DMS 273 (cell line): ENCODE measurements around the gene THADA.
A peak's percentile ranks its signal among the peaks of the same experiment; 100 is the strongest.

Experiments
- DNase-seq: peaks from one replicate; lab custom pipeline; 2025; ENCODE audit not compliant: unreplicated experiment; lab: John Stamatoyannopoulos, UW

The THADA gene

GRCh38 chr2:43363120-43363519 is 232.7 kb downstream of the THADA start:
- DNase-seq = no peak

GRCh38 chr2:43361286-43361685 is 234.6 kb downstream of the THADA start:
- no peak for DNase-seq

DNA sequence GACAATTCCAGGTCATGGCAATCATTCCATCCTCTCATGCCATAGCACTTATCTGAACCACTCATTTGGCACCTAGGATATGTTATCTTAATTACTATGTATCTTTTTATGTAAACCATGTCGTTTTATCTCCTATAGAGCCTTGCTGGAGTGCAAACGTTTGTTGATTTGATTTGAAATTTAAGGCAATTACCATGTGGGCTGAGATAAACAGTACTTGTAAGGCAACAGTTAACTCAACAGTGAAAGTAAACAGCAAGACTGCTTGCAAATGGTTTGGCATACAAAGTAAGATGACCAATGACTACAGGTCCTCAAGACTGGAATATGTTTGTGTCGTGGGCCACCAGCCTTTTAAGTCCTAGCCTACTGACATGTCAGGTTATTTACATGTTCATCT is 235.7 kb downstream of the THADA start:
- DNase-seq = peak; percentile 41

- peak; percentile 95 for DNase-seq
Measured at GRCh38 chr2:43358410-43359201, 237.2 kb downstream of the THADA start.

DNA sequence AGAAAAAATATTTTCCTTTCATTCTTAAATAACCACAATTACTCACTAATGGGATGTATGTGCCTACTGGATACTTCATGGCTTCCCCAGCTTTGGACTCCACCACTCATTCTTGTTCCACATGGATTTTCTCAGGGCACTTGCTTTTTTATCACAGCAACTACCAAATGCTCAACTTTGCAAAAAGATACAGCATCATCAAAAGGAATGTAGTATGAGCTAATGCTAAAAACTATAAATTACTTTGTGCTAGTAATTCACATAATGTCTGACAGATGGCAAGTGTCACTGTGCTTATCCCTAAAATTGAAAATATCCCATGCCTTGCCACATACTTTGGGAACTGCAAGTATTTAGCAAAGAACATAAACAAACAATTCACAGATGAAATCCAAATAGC is 239.1 kb downstream of the THADA start:
- DNase-seq = peak; percentile 59

DNA sequence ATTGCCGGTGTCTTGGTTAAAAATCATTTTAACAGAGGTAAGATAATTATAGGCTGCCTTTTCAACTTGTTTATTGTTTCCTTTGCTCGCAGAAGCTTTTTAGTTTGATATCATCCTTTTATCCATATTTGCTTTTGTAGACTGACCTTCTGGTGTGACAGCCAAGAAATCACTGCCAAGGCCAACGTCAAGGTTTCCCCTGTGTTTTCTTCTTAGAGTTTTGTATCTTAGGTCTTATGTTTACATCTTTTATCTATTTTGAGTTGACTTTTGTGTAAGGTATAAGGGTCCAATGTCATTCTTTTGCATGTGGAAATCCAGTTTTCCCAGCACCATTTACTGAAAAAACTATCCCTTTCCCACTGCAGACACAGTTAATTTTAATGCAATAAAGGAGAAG is 240.4 kb downstream of the THADA start:
- DNase-seq = no peak

DNA sequence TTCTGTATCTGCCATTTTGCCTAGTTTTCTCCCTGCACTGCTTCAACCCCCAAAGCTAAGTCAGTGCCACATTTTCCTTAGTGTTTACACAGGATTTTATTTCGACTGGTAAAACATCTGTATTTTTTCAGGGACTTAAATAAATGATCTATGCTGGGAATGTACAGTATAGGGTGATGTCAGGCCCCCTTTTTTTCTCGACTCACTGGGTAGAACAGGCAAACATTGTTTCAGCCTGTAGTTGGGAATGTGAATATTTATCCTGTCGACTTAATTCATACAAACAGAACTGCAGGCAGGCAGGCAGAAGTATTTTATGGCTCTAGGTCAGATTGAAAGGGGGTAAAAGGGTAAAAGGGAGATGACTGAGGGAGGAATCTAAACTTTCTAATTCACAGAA is 245.9 kb downstream of the THADA start:
- no peak for DNase-seq

DNA sequence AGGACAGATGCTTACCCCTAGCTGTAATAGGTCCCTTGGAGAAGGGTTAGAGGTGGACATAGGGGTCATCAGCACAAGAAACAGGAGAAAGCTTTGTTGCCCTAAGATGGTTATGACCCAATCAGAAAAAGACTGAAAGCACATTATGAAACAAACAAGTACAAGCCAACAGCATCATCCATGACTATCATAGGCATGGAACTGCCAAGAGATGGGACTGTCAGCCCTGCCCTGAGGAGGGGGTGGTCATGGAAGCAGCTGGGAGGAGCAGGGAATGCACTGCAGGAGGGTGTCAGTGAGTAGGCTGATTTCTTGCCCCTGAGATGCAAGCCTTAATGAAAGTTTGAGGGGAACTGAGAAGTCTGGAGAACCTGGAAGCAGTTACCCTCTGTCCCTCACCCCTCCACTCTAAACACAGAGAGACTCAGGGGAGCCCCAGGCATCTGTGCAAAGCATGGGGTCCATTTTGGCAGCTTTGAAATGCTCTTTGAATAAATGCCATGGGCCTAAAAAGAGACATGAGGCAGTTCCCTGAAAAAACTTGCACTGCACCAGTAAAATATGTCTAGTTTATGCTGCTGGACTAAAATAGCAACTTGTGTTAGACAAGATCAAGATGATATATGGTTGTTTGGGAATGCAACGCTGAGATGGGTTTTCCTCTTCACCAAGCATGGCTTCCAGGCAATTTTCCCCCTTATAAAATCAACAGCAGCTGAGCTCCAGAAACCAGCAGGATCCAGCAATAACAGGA is 246.8 kb downstream of the THADA start:
- DNase-seq = peak; percentile 51

GRCh38 chr2:43347746-43348145 is 248.1 kb downstream of the THADA start:
- no peak for DNase-seq

GRCh38 chr2:43346602-43347567 is 249.0 kb downstream of the THADA start:
- DNase-seq = no peak

DNA sequence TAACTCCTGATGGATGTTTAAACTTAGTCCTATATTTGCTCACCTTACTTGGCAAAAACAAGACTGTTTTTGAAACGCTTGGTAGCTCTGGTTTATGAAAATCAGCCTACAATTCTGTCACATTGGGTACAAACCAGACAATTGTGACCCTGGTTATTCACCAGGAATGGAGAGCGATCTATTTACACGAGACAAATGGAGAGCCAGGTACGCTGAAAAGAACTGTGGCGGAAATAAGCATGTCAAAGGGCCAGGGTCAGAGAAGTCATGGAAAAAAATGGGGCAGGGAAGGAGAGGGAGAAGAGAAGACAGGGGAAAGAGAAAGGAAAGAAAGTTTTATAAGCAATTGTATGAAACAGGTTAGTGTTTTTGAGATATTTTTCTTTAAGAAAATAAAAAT is 250.0 kb downstream of the THADA start:
- DNase-seq = no peak

GRCh38 chr2:43345391-43345813 is 250.4 kb downstream of the THADA start:
- peak; percentile 77 for DNase-seq

DNA sequence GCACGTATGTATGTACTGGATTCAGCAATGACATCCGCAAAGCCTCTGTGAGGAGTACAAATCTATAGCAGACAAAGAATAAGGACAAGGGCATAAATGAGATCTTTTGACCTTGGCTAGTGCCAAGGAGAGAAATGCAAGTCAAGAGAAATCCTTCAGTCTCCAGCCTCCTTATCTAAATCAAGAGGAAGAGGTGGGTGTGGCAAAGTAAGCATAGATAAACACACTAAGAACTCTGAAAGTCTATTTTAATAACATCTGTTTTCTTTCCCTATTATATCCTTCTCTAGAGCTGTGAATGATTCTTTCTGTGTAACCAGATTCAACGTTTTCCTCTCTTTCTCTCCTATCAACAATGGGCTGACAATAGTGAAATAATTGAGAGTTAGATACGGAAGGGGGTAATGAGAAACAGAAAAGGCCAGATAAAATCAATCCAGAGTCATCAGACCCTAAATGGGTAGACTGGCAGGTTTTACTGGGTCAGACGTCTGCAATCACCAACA is 250.9 kb downstream of the THADA start:
- no peak for DNase-seq

GRCh38 chr2:43343573-43344304 is 252.1 kb downstream of the THADA start:
- DNase-seq = peak; percentile 84

GRCh38 chr2:43341959-43342757 is 253.7 kb downstream of the THADA start:
- DNase-seq = no peak

DNA sequence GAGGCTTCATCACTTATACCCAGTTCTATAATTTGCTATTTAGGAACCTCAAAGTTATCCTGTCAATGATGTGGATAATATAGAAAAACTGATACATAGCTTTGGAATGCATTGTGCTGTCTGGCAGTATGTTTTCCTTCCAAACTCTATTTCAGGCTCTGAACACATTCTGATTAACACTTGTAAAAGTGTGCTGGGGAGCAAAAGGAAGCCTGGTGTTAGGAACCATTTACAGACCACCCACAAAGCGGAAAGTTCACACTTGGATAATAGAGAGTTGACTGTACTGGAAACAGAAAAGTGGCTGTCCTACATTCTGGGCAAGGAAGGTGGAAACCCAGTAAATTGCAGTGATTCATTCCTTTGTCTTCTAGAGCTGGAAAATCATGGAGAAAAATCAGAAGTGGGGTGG is 254.9 kb downstream of the THADA start:
- DNase-seq = no peak

DNA sequence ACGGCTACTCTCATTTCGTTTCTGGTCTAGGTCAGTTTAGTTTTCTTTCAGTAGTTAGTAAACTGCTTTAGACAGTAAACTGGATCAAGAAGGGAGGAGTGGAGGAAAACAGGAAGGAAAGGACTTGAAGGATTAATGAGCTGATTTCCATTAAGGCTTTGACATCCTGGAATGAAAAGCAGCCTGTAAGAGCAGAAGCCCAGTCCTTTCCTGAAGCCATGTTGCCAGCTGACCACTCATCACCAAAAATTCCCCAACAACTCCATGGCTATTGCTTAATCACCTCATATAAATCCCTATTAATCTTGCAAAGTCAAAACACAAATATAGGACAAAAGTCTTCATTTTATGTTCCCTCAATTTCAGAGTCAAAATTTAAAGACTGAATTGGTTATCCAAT is 255.8 kb downstream of the THADA start:
- no peak for DNase-seq

DNA sequence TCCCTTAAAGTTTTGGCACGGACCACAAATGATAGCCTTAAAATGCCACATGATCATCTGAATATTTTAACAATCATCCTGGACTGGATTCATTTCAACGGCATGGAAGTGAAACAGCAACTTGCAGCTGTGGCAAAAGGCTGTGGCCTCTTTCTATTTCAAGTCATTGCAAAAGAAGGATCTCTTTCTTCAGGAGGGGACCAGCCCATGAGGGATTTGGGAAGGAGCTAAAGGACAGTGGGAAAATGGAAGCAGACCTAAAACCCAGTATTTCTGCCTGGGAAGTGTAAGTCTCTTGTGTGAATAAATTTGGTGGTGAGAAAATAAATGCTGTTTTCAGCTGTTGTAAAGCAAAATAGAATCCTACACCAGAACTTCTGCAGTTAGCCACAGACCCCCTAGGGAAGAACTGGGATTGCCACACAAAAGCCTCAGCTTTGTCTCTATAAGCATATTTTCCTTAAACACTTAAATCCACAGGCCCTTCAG is 262.1 kb downstream of the THADA start:
- DNase-seq = peak; percentile 71

- DNase-seq = peak; percentile 73
Measured at GRCh38 chr2:43333101-43333655, 262.7 kb downstream of the THADA start.
